Right hindlimb (tissue), 1 donor: ENCODE data around the gene TGFBI.

Experiments
- DNase-seq: peaks from one replicate; pipeline ENCODE4 v3.0.0-alpha.2; 2018

Gene TGFBI

GRCh38 chr5:136051486-136052220 is 22.9 kb downstream of the TGFBI start:
- DNase-seq = peak; percentile 15

GRCh38 chr5:136052692-136053335 is 24.0 kb downstream of the TGFBI start:
- DNase-seq = peak; percentile 16

GRCh38 chr5:136053336-136054141 is 24.8 kb downstream of the TGFBI start:
- peak; percentile 12 for DNase-seq

GRCh38 chr5:136054142-136055019 is 25.6 kb downstream of the TGFBI start:
- peak; percentile 74 for DNase-seq

GRCh38 chr5:136055612-136056309 is 27.0 kb downstream of the TGFBI start:
- no peak for DNase-seq

GRCh38 chr5:136056336-136056735 is 27.5 kb downstream of the TGFBI start:
- no peak for DNase-seq

GRCh38 chr5:136056771-136057335 is 28.1 kb downstream of the TGFBI start:
- no peak for DNase-seq

- DNase-seq = peak; percentile 60
Measured at GRCh38 chr5:136057401-136058038, 28.7 kb downstream of the TGFBI start.

GRCh38 chr5:136058039-136058971 is 29.5 kb downstream of the TGFBI start:
- DNase-seq = peak; percentile 90

GRCh38 chr5:136058972-136059354 is 30.2 kb downstream of the TGFBI start:
- no peak for DNase-seq

- no peak for DNase-seq
Measured at GRCh38 chr5:136060963-136061362, 32.2 kb downstream of the TGFBI start.

GRCh38 chr5:136061630-136062365 is 33.0 kb downstream of the TGFBI start:
- DNase-seq = no peak

- DNase-seq = no peak
Measured at GRCh38 chr5:136062366-136063274, 33.8 kb downstream of the TGFBI start.

- DNase-seq = no peak
Measured at GRCh38 chr5:136063778-136064465, 35.1 kb downstream of the TGFBI start.

- DNase-seq = peak; percentile 29
Measured at GRCh38 chr5:136064510-136064909, 35.7 kb downstream of the TGFBI start.

GRCh38 chr5:136065588-136065987 is 36.8 kb downstream of the TGFBI start:
- DNase-seq = no peak

GRCh38 chr5:136066661-136067271 is 38.0 kb downstream of the TGFBI start:
- DNase-seq = peak; percentile 88
